Fibroblast of lung (primary cell): ENCODE measurements around the gene INF2.

ENCODE experiments used
- CTCF ChIP-seq, 2 donors: IDR thresholded peaks in 1 of 2; conservative IDR thresholded peaks in 1 of 2; 1 replicate in 1 of 2; 2 replicates in 1 of 2; pipeline ENCODE4 v1.5.1; 2011 to 2012; ENCODE audit warnings: low read length in 2 of 2, control low read depth in 1 of 2, inconsistent platforms in 1 of 2, low read depth in 1 of 2, mild to moderate bottlenecking in 1 of 2
- EZH2 ChIP-seq: IDR thresholded peaks from 2 replicates; pipeline ENCODE4 v1.5.1; 2012; ENCODE audit warnings: low read length, control low read depth, mild to moderate bottlenecking; ENCODE audit errors: missing control alignments

- TF ChIP-seq CTCF (conservative IDR thresholded peaks at IDR 0.05 in 1 of 2, IDR thresholded peaks at IDR 0.05 in 1 of 2; ENCODE audit: low read depth in 1 of 2, low read length in 2 of 2) (no peak), EZH2 (no peak)
Observed at GRCh38 chr14:104766863-104767633, 77.6 kb downstream of the INF2 start.
